GM21367 (cell line): Measurements from ENCODE around the gene PRAMEF12.
"Not testable (repeated sequence)": the region's sequence is repeated elsewhere in the genome, so short reads cannot be mapped to it uniquely, and the experiment has no call there.

ENCODE experiments used
- ATAC-seq: cut with Tn5 transposase; IDR thresholded peaks from one replicate; pipeline ENCODE4 v1.9.1; 2021; ENCODE audit not compliant: unreplicated experiment

The PRAMEF12 gene

DNA sequence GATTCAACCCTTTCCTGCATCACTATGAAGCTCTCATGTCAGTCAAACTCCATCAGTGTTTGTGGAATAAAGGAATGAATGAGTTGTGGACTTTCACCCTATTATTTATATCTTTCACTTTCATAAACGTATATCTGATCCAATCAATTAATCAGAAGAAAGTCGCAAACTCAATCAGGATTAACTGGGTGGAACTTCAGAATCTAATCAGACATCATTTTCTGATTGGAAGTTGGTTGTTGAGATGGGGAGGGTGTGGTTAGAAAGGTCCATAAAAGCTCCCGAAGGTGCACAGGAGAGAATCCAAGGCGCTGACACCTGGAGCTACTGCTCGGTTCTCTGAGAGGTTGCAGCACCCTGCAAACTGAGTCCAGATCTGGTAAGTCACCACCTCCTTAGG is at the start of gene PRAMEF12:
PRAMEF12 (plus strand) TSS at position 301 of the 400 bp plus-strand sequence. CDS start 1,130 bp downstream, outside the sequence.
- ATAC-seq = no peak

DNA sequence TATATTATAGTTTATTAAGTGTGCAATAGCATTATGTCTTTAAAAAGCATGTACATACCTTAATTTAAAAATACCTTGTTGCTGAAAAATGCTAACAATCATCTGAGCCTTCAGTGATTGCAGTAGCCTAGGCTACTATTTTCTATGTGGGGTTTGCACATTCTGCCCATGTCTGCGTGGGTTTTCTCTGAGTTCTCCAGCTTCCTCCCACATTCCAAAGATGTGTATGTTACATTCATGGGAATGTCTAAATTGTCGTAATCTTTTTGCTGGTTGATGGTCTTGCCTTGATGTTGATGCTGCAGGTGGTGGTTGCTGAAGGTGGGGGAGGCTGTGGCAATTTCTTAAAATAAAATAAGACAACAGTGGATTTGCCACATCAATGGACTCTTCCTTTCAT is 45.1 kb upstream of the PRAMEF12 start:
- ATAC-seq = no peak

DNA sequence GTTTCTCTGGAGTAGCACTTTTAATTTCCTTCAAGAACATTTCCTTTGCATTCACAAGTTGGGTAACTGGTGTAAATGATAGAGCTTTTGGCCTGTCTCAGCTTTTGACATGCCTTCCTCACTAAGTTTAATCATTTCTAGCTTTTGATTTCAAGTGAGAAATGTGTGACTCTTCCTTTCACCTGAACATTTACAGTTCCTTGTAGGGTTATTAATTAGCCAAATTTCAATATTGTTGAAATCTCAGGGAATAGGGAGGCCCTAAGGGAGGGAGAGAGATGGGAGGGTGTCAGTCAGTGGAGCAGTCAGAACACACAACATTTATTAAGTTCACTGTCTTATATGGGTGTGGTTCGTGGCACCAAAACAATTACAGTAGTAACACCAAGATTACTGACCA is 43.4 kb upstream of the PRAMEF12 start:
- ATAC-seq = no peak

DNA sequence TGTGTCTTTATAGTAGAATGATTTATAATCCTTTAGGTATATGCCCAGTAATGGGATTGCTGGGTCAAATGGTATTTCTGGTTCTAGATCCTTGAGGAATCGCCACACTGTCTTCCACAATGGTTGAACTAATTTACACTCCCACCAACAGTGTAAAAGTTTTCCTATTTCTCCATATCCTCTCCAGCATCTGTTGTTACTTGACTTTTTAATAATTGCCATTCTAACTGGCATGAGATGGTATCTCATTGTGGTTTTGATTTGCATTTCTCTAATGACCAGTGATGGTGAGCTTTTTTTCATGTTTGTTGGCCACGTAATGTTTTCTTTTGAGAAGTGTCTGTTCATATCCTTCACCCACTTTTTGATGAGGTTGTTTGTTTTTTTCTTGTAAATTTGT is 42.5 kb upstream of the PRAMEF12 start:
- not testable (repeated sequence) for ATAC-seq

DNA sequence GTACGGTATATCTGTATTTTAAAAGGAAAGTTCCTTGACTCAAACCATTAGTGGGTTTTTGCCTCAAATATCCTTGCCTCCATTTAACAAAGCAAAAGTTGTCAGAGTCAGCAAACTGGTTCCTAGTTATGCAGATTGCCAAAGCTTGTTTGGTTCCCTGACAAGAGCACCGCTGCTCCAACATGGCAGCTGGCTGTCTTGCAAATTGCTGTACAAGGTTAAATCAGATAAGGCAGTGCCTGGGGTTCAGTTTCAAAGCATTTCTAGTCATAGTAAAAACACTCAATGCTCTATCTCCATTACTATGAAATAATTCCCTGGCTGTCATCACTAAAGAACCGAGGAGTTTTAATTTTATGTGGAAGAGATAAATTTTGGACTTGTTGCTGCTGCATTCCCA is 38.9 kb upstream of the PRAMEF12 start:
- ATAC-seq = no peak

DNA sequence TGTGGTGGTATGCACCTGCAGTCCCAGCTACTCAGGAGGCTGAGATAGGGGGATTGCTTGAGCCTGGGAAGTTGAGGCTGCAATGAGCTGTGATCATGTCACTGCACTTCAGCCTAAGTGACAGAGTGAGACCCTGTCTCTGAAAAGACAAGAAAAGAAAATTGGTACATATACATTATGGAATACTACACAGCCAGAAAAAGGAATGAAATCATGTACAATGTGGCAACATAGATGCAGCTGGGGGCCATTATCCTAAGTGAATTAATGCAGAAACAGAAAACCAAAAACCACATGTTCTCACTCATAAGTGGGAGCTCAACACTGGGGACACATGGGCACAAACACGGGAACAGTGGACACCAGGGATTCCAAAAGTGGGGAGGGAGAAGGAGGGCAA is 34.6 kb upstream of the PRAMEF12 start:
- no peak for ATAC-seq

DNA sequence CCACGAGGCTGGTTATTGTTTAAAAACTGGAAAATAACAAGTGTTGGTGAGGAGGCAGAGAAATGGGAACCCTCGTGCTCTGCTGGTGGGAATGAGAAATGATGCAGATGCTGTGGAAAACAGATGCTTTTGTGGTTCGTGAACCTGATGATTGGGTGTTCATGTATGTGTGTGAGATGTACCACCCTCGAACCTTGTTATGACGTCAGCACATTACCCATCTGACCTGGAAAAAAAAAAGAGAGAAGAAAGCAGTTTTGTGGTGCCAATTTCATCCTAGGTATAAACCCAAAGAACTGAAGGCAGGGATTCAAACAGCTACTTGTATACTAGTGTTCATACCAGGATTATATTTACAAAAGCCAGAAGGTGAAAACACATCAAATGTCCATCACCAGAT is 33.9 kb upstream of the PRAMEF12 start:
- no peak for ATAC-seq

DNA sequence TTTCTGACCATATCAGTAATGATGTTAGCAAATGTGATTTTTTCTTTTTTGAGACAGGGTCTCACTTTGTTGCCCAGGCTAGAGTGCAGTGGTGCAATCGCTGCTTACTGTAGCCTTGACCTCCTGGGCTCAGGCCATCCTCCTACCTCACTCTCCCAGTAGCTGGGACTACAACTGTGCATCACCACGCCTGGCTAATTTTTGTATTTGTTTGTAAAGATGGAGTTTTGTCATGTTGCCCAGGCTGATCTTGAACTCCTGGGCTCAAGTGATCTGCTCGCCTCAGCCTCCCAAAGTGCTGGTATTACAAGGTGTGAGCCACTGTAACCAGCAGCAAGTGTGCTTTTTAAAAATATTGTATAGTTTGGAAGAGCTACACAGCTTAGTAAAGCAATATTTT is 31.6 kb upstream of the PRAMEF12 start:
- no peak for ATAC-seq

DNA sequence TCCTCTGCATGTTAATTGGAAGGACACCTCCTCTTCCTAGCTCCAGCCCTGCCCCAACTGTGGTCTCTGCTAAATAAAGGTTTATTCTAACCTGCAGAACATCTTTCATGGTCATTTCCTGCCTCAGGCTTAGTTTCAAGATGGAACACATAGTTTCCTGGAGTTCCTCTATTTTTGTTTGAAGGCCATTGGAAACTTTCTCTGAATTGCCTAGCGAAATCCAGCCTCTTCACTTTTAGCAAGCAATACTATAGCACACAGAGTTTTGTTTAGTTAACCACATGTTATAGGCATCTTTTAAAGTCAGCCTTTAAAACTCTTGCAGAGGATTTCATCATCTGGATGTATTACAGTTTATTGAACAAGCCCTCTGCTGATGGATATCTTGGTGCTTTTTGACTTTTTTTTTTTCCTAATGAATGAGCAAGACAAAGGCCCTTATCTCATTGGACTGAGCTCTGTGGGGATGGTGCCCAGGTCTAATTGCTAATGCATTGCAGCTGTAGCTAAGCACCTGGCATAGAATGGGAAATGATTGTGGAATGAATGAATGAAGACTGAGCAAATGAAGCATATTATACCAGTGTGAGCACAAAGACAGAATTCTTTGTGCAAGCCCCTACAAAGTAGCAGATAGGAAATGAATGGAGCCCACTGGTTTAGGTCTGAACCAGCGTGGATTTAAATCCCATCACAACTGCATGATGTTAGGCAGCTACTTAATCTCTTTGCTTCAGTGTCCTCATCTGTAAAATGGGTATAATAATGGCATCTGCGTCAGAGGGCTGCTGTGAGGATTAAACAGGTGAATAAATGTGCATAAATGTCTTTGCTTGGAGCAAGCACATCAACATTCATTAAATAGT is 28.2 kb upstream of the PRAMEF12 start:
- ATAC-seq = no peak

DNA sequence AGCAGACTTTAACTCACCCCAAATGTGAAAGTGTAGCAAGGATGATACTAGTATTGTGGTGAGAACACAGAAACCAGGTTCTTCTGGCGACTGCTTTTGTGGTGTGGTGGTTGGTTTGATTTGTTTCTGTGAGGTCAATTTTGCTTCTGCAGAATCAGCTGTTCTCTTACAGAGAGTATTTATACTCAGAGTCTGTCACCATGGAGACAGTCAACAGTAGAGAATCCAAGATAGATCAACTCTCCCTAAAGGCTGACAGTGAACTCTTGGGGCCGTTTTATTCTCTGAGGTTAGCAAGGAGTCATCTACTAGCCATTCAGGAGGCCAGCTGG is 27.6 kb upstream of the PRAMEF12 start, which contains the start of gene CFAP107:
CFAP107 (plus strand) TSS at position 209 of the 332 bp plus-strand sequence. CDS start 231 bp downstream, outside the sequence.
- ATAC-seq = no peak

DNA sequence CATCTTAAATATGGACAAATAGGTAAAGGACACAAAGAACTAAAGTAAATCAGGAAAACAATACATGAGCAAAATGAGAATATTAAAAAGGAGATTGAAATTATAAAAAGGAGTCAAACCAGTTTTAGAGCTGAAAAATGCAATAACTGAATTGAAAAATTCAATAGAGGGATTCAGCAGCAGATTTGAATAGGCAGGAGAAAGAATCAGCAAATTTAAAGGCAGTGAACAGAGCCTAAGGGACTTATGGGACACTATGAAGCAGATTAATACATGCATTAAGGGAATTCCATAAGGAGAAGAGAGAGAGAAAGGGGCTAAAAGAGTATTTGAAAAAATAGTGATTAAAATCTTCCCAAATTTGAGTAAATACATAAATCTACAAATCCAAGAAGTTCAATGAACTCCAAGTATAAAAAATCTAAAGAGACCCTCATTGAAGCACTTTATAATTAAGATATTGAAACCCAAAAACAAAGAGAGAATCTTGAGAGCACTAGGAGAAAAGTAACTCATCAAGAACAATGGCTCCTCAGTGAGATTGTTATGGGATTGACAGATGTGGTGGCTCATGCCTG is 24.7 kb upstream of the PRAMEF12 start:
- ATAC-seq = no peak

DNA sequence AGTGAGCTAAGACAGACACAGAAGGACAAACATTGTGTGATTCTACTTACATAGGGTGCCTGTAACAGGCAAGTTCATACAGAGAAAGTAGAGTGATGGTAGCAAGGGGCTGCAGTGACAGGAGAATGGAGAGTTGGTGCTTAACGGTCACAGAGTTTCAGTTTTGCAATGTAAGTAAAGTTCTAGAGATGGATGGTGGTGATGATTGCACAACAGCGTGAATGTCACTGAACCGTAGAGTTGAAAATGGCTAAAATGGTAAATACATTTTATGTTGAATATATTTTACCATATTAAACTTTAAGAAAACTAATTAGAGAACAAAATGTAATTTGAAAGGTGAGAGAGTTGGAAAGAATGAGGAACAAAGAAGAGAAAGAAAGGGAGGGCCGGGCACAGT is 18.8 kb upstream of the PRAMEF12 start:
- ATAC-seq = no peak

DNA sequence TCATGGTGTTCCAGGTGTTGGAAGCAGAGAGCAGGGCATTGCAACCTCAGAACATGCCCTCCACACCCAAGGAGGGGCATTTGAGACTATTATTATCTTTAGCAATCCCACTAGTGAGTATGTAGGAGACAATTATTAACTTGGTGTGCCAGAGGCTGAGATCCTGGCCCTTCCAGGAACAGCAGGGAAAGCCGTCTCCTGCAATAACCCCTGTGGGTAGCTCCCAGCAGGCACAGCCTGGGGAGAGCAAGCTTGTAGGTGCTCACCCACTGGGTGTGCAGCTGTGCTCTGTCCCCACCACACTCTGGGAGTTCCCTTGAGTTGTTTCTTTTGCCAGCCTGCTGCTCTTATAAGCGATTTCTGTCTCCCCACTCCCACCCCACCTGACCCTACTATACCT is 17.3 kb upstream of the PRAMEF12 start:
- ATAC-seq = no peak

DNA sequence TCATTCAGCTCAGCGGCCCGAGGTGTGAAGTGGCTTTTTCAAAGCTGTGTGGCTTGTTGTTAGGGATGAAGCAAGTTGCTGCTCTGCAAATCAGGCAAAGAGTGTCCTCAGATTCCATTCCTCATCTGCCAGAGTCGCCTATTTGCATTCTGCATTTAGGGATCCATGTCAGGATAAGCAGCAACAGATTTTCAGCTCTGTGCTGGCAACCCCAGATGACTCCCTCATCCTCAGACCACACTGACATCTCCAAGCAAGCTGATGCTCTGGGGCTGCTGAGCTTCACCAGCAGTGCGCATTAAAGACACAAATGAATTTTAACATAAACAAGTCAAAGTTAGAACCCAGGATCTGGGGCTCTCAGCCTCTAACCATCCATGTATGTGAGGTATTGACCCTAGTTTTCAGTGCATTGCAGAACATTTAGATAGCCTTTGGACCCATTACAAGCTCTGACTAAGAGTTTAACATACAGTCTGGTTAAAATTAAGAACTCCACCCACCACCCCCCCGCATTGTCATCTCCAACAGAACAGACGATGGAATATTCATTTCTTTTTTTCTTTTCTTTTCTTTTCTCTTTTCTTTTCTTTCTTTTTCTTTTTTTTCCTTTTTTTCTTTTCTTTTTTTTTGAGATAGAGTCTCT is 16.6 kb upstream of the PRAMEF12 start:
- ATAC-seq = no peak

DNA sequence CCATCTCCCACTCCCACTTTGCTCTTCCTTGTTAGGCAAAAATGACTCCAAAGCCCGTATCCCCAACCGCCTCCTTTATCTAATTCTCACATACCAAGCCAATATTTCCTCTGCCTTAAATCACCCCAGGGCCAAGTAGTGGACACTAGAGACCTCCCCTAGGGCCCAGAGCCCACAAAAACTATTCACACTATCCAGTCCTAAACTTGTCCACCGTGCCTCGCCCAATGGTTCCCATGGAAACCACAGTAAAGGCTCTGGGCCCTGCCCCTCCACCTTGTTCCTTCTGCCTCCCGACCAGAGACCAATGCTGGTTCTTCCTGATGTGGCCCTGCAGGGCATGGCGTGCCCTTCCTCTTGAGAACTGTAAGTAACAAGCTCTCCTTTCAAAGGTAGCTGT is 15.7 kb upstream of the PRAMEF12 start:
- no peak for ATAC-seq

DNA sequence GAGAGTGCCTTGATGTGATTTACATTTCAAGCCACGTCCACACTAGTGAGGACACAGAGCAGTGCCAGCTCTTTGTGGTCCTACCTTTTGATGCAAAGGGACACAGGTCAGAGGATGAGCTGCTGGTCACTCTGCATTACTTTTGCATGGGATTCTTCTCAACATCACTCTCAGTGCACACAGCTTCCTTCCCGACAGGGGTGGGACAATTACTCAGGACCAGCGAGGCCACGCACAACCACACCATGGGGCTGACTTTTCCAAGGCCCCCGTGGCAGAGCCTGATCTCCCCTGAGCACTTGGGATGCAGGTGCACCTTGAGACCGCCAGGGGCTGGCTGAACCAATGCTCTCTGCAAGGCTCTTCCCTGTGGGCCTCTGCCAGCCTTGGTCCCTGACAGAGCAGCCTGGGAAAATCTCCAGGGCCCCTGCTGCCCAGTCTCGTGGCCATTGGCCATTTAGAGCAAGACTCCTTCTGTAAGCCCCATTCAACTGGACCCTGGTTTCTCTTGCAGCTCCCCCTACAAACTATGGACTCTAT is 13.2 kb upstream of the PRAMEF12 start:
- ATAC-seq = no peak

DNA sequence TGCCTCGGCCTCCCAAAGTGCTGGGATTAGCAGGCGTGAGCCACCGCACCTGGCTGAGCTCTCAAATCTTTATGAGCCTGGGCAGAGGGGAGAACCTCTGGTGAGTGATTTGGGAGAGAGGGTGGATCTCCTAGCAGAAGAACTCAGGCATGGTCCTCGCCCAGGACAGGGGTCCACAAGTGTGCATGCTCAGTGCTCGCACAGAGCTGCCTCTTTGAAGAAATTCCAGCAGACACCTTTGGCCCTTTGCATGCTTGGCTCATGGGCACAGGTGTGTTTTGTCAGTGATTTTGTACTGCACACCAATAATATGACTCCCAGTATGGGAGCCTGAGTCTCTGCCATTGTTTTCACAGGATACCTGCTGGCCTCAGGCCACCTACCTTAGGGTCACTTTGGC is 11.8 kb upstream of the PRAMEF12 start:
- no peak for ATAC-seq

DNA sequence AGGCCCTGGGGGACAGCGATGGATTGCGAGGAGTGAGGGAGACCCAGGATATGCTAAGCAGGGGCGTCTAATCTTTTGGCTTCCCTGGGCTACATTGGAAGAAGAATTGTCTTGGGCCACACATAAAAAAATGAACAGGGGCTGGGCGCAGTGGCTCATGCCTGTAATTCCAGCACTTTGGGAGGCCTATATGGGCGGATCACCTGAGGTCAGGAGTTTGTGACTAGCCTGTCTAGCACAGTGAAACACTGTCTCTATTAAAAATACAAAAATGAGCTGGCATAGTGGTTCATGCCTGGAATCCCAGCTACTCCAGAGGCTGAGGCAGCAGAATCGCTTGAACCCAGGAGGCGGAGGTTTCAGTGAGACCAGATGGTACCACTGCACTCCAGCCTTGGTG is 10.8 kb upstream of the PRAMEF12 start:
- ATAC-seq = no peak

DNA sequence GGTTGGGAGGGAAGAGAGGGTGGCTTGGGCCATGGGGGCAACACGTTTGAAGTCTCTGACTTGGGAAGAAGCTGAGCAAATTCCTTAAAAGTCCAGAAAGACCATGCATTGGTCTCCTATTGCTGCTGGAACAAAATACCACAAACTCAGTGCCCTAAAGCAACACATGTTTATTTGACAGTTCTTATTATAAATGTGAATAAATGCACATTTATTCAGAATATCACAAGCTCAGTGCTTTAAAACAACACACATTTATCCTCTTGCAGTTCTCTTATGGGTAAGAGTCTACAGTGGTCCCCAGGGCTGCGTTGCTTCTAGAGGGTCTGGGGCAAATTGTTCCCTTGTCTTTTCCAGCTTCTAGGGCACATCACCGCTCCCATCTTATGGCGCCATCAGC is 10.1 kb upstream of the PRAMEF12 start:
- no peak for ATAC-seq

DNA sequence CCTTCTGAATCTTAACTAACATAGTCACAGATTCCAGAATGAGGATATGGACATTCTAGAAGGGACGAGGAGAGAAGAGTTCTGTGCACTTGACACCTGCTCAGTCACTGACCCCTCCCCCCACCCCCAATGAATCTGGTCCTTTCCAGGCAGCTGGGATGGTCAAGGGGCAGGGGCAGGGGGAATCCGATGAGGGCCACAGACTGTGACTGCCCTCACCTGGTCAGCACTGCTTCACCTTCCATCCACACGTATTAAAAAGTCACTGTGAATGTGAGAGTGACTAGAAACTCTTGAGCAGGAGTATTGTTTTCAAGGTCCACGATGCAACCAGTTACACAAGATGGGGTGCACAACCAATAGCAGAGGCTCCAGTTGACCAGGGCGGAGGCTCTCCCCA is 9.5 kb upstream of the PRAMEF12 start:
- ATAC-seq = no peak

DNA sequence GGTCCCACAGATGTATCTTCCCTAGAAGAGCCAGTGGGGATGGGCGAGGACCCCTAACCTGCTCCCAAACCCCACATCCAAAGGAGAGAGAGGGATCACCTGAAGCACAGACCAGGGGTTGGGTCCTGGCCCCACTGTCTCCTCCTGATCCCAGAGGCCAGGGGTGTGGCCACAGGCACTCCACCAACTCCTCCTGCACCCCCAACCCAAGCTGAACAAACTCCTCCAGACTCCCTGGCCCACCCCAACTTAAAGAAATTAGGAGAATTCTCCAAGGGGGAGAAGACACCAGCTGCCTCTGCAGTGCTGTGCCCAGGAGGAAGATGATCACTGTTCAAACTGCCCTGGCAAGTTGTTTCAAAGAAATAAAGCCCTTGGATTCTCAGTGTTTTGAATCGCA is 4.5 kb upstream of the PRAMEF12 start:
- ATAC-seq = no peak

DNA sequence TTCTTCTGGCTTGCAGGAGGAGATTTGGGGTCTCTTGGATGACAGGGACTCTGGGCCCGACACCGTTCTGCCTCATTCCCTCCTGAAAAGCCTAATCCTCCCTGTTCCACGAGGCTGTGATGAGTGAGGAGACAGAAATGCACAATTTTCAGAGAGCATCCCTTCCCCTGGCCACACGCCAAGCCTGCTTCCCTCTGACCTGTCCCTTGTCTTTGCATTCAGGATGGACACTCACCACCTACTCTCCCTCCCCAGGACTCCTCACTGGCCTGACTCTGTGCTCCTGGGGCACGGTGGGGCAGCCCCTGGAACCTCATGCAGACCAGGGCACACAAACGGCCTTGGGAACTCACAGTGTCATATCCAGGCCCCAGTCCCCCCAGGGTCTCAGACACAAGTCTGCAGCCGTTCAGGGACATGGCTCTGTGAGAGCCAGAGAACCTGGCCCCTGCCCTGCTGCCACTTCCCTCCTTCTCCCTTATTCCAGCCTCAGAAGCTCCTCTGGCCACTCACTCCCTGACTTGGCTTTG is 3.5 kb upstream of the PRAMEF12 start:
- ATAC-seq = no peak
